Duodenal mucosa (tissue), 2 donors: ENCODE data around the gene DLG3.

Source experiments
- H3K27ac ChIP-seq: one replicate; pipeline ENCODE4 v1.7.0; 2013; ENCODE audit warnings: low read depth, low read length
- H3K27me3 ChIP-seq, 2 donors: one replicate each; pipeline ENCODE4 v1.7.0; 2013; ENCODE audit warnings: low read length in 2 of 2, control low read depth in 1 of 2; ENCODE audit not compliant: insufficient read depth in 2 of 2, control insufficient read depth in 1 of 2
- H3K36me3 ChIP-seq, 2 donors: one replicate each; pipeline ENCODE4 v1.7.0; 2013; ENCODE audit warnings: low read length in 2 of 2, control low read depth in 1 of 2; ENCODE audit not compliant: insufficient read depth in 2 of 2, control insufficient read depth in 1 of 2
- H3K4me1 ChIP-seq, 2 donors: one replicate each; pipeline ENCODE4 v1.7.0; 2013; ENCODE audit warnings: low read length in 2 of 2, control low read depth in 1 of 2; ENCODE audit not compliant: insufficient read depth in 2 of 2, control insufficient read depth in 1 of 2
- H3K4me3 ChIP-seq, 2 donors: one replicate each; pipeline ENCODE4 v1.7.0; 2013; ENCODE audit warnings: low read length in 2 of 2, low read depth in 1 of 2
- H3K9ac ChIP-seq, 2 donors: one replicate each; pipeline ENCODE4 v1.7.0; 2013; ENCODE audit warnings: low read length in 2 of 2, low read depth in 1 of 2
- H3K9me3 ChIP-seq, 2 donors: one replicate each; pipeline ENCODE4 v1.7.0; 2013; ENCODE audit warnings: low read length in 2 of 2, control low read depth in 1 of 2; ENCODE audit not compliant: control insufficient read depth in 1 of 2

DLG3 gene

GRCh38 chrX:70453024-70453618 is 8.5 kb downstream of the DLG3 start:
- Histone ChIP-seq H3K9me3 (no peaks in the 10 kb centered on the region), H3K36me3 (no peaks in the 10 kb centered on the region), H3K27ac (no peak overlapping the region), H3K27me3 (no peaks in the 10 kb centered on the region), H3K9ac (peak overlapping the region; percentile 47 to 66), H3K4me1 (peaks cover 18 to 25% of the 10 kb centered on the region in 2 donors), H3K4me3 (peak overlapping the region; percentile 56 to 69)

- Histone ChIP-seq H3K4me1 (peaks cover 18 to 25% of the 10 kb centered on the region in 2 donors), H3K4me3 (peak overlapping the region; percentile 79 to 84), H3K36me3 (no peaks in the 10 kb centered on the region), H3K27me3 (no peaks in the 10 kb centered on the region), H3K27ac (peak overlapping the region; percentile 87), H3K9me3 (no peaks in the 10 kb centered on the region), H3K9ac (peak overlapping the region; percentile 91 to 95)
Observed at GRCh38 chrX:70454441-70455365, 10.1 kb downstream of the DLG3 start.

- H3K27me3 ChIP-seq: no peaks in the 10 kb centered on the region
- peak overlapping the region; percentile 79 to 84 for H3K4me3 ChIP-seq
- no peaks in the 10 kb centered on the region for H3K9me3 ChIP-seq
- H3K27ac ChIP-seq: peak overlapping the region; percentile 87
- peaks cover 18 to 25% of the 10 kb centered on the region in 2 donors for H3K4me1 ChIP-seq
- H3K36me3 ChIP-seq: no peaks in the 10 kb centered on the region
- H3K9ac ChIP-seq: peak overlapping the region; percentile 91 to 95
Observed at GRCh38 chrX:70455366-70456202, 10.9 kb downstream of the DLG3 start.

- Histone ChIP-seq H3K4me3 (peak overlapping the region; percentile 79 to 84), H3K27ac (peak overlapping the region; percentile 87), H3K27me3 (no peaks in the 10 kb centered on the region), H3K36me3 (no peaks in the 10 kb centered on the region), H3K9me3 (no peaks in the 10 kb centered on the region), H3K4me1 (peaks cover 18 to 25% of the 10 kb centered on the region in 2 donors), H3K9ac (peak overlapping the region; percentile 91 to 95)
Observed at GRCh38 chrX:70456256-70456655, 11.6 kb downstream of the DLG3 start.

GRCh38 chrX:70461026-70461425 is 16.4 kb downstream of the DLG3 start:
- no peaks in the 10 kb centered on the region for H3K27me3 ChIP-seq
- H3K4me1 ChIP-seq: peaks cover 11% of the 10 kb centered on the region in 2 donors
- H3K9ac ChIP-seq: no peak overlapping the region
- H3K36me3 ChIP-seq: no peaks in the 10 kb centered on the region
- H3K27ac ChIP-seq: no peak overlapping the region
- H3K4me3 ChIP-seq: no peak overlapping the region
- no peaks in the 10 kb centered on the region for H3K9me3 ChIP-seq

- Histone ChIP-seq H3K9ac (no peak overlapping the region), H3K27me3 (no peaks in the 10 kb centered on the region)
Observed at GRCh38 chrX:70464051-70464450, 19.4 kb downstream of the DLG3 start.

GRCh38 chrX:70466968-70467367 is 22.3 kb downstream of the DLG3 start:
- no peaks in the 10 kb centered on the region for H3K36me3 ChIP-seq
- no peak overlapping the region for H3K4me3 ChIP-seq
- H3K9ac ChIP-seq: no peak overlapping the region
- no peaks in the 10 kb centered on the region for H3K9me3 ChIP-seq
- no peaks in the 10 kb centered on the region for H3K4me1 ChIP-seq
- H3K27ac ChIP-seq: no peak overlapping the region
- H3K27me3 ChIP-seq: no peaks in the 10 kb centered on the region

More at GRCh38 chrX:70464051-70464450, 19.4 kb downstream of the DLG3 start:
- Histone ChIP-seq H3K4me3 (no peak overlapping the region), H3K4me1 (no peaks in the 10 kb centered on the region), H3K27ac (no peak overlapping the region), H3K9me3 (no peaks in the 10 kb centered on the region), H3K36me3 (no peaks in the 10 kb centered on the region)

- H3K4me3 ChIP-seq: no peak overlapping the region
- no peaks in the 10 kb centered on the region for H3K27me3 ChIP-seq
- H3K27ac ChIP-seq: no peak overlapping the region
- no peaks in the 10 kb centered on the region for H3K36me3 ChIP-seq
- no peaks in the 10 kb centered on the region for H3K9me3 ChIP-seq
- no peak overlapping the region for H3K9ac ChIP-seq
- H3K4me1 ChIP-seq: no peaks in the 10 kb centered on the region
Observed at GRCh38 chrX:70468709-70469108, 24.1 kb downstream of the DLG3 start.

GRCh38 chrX:70470850-70471289 is 26.2 kb downstream of the DLG3 start:
- Histone ChIP-seq H3K27ac (no peak overlapping the region), H3K4me1 (peaks cover 0 to 3% of the 10 kb centered on the region in 2 donors)

More at GRCh38 chrX:70470850-70471289, 26.2 kb downstream of the DLG3 start:
- no peak overlapping the region for H3K4me3 ChIP-seq
- H3K36me3 ChIP-seq: no peaks in the 10 kb centered on the region
- H3K9ac ChIP-seq: no peak overlapping the region
- H3K9me3 ChIP-seq: no peaks in the 10 kb centered on the region
- H3K27me3 ChIP-seq: no peaks in the 10 kb centered on the region
